ENCODE data around the gene WAC. TPM values are rescaled to one million over a fixed set of nuclear protein-coding genes. Genes with fewer than 3 reads are reported as not detected.
A peak's percentile ranks its signal among the peaks of the same experiment; 100 is the strongest.

WAC gene
- total and polyA plus RNA-seq, 2 of the 13 experiments (the other 11 are each of a cell fraction or from before 2014, with no cell fraction given), result 69.1 to 96.2 TPM

- Histone ChIP-seq H3K27me3 (ENCODE audit: control insufficient read depth in 1 of 2, insufficient read depth in 2 of 2, low read length in 2 of 2) (no peaks in the 10 kb centered on the region), H2AFZ (ENCODE audit: low read length) (no peak overlapping the region), H3K4me1 (ENCODE audit: insufficient read depth, low read length) (peaks cover 27% of the 10 kb centered on the region), H3K9ac (ENCODE audit: insufficient read depth, low read depth, low read length) (no peak overlapping the region), H4K20me1 (ENCODE audit: insufficient read depth, low read length) (peaks cover 29% of the 10 kb centered on the region), H3K9me3 (ENCODE audit: low read length) (no peaks in the 10 kb centered on the region), H3K27ac (ENCODE audit: extremely low read length, insufficient read depth, low read length) (no peak overlapping the region), H3K36me3 (replicated peaks in 1 of 2; ENCODE audit: control insufficient read depth in 1 of 2, insufficient read depth in 2 of 2, low read length in 2 of 2) (peaks cover 9 to 70% of the 10 kb centered on the region in 2 experiments), H3K4me2 (ENCODE audit: low read depth, low read length) (no peak overlapping the region), H3K79me2 (ENCODE audit: insufficient read depth, low read length) (peaks cover 80% of the 10 kb centered on the region), H3K4me3 (replicated peaks in 1 of 3; ENCODE audit: insufficient read depth in 1 of 3, low read depth in 2 of 3, low read length in 3 of 3) (no peak overlapping the region)
- in situ Hi-C loops (cut with HindIII; ENCODE audit: extremely low pct_ligation_motif_present, low pct_unique_long_range_greater_than_20kb), result no loop called here
- BruUV-seq (replicated peaks), result no TSS peak
- peak; percentile 58 for TF ChIP-seq RBFOX2 (IDR thresholded peaks at IDR 0.05; ENCODE audit: low read depth, low read length)
- peak; percentile 24 for TF ChIP-seq AGO2 (optimal IDR thresholded peaks at IDR 0.05; ENCODE audit: low read depth, low read length)
- TF ChIP-seq ZNF574 (CRISPR knock-in tag; IDR thresholded peaks at IDR 0.05), result no peak
- WGBS (ENCODE audit: low lambda C conversion rate), result 94% methylated on average over 3 of the region's 3 CpGs
- ChIA-PET CTCF (ENCODE audit: low intra/inter-chr PET ratio, low total read pairs) (no interaction called here), POLR2A (no interaction called here)
- ATAC-seq (no peak), DNase-seq (ENCODE audit: low spot score) (no peak), FAIRE-seq (no peak)
- intact Hi-C loops (cut with micrococcal nuclease; ENCODE audit: unreplicated experiment), result no loop called here
These were observed 7.2 kb downstream of the WAC start for GRCh38 chr10:28540145-28540544.

- intact Hi-C loops (cut with micrococcal nuclease; ENCODE audit: unreplicated experiment), result no loop called here
- no peaks in the 10 kb centered on the region for H3K27me3 ChIP-seq (ENCODE audit: control insufficient read depth in 1 of 2, insufficient read depth in 2 of 2, low read length in 2 of 2)
- no peak overlapping the region for H3K27ac ChIP-seq (ENCODE audit: extremely low read length, insufficient read depth, low read length)
- no peak overlapping the region for H3K4me2 ChIP-seq (ENCODE audit: low read depth, low read length)
- no peak overlapping the region for H3K9ac ChIP-seq (ENCODE audit: insufficient read depth, low read depth, low read length)
- peaks cover 24% of the 10 kb centered on the region for H4K20me1 ChIP-seq (ENCODE audit: insufficient read depth, low read length)
- ATAC-seq (peak; percentile 67), FAIRE-seq (no peak), DNase-seq (ENCODE audit: low spot score) (no peak)
- POLR2A ChIA-PET, result interaction anchor here (1.2 kb wide), 1 partner anchor 9 kb away, joined by 5 read pairs; the partner anchor contains the start of gene WAC
- no peak overlapping the region for H3K4me3 ChIP-seq (replicated peaks in 1 of 3; ENCODE audit: insufficient read depth in 1 of 3, low read depth in 2 of 3, low read length in 3 of 3)
- peak; percentile 85; the same call in 1 of the 2 replicates for TF ChIP-seq POLR2AphosphoS2 (IDR thresholded peaks at IDR 0.05; ENCODE audit: low read depth, low read length)
- TF ChIP-seq POLR2A (IDR thresholded peaks at IDR 0.05; ENCODE audit: insufficient read depth in 1 of 2, low read depth in 2 of 2, low read length in 2 of 2), result peak in 1 of 2 experiments; percentile 13; a peak in 1 of 4 replicates
- TF ChIP-seq REST (IDR thresholded peaks at IDR 0.05; ENCODE audit: borderline replicate concordance in 1 of 2, low read depth in 1 of 2, low read length in 2 of 2), result no peak
- H3K36me3 ChIP-seq (replicated peaks in 1 of 2; ENCODE audit: control insufficient read depth in 1 of 2, insufficient read depth in 2 of 2, low read length in 2 of 2), result peaks cover 10 to 66% of the 10 kb centered on the region in 2 experiments
- H3K9me3 ChIP-seq (ENCODE audit: low read length), result no peaks in the 10 kb centered on the region
- BruUV-seq (replicated peaks), result TSS peak; percentile 1
- CTCF ChIA-PET (ENCODE audit: low intra/inter-chr PET ratio, low total read pairs), result no interaction called here
- H2AFZ ChIP-seq (ENCODE audit: low read length), result no peak overlapping the region
- H3K79me2 ChIP-seq (ENCODE audit: insufficient read depth, low read length), result peaks cover 80% of the 10 kb centered on the region
- in situ Hi-C loops (cut with HindIII; ENCODE audit: extremely low pct_ligation_motif_present, low pct_unique_long_range_greater_than_20kb), result no loop called here
- peaks cover 14% of the 10 kb centered on the region for H3K4me1 ChIP-seq (ENCODE audit: insufficient read depth, low read length)
- WGBS (ENCODE audit: low lambda C conversion rate), result 91% methylated on average over 3 of the region's 3 CpGs
These were observed 8.9 kb downstream of the WAC start for GRCh38 chr10:28541717-28542365.
